ENCODE data around the gene EYS. TPM values are rescaled to one million over a fixed set of nuclear protein-coding genes. Genes with fewer than 3 reads are reported as not detected.

EYS gene
- total and polyA plus RNA-seq, 9 of the 15 experiments (the other 6 are each of a cell fraction or from before 2014, with no cell fraction given): 0.03 to 0.36 (median 0.10) TPM; not detected in 2

DNA sequence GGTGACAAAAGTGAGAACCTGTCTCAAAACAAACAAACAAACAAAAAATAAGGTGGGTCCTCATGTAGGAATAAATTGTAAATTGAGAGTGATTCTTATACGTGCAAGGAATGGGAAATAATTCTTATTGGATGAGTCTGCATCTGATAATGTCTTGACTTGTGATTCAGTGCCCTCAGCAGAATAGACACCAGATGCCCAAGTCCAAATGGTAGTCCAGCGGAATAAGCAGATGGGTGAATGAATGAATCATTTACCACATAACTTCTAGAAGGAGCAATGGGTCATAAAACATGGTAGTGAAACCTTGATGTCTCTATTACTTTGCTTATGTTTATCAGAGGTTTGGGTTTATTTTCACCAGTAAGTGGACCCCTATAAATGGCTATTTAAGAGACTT, 1323.7 kb downstream of the EYS start:
- no peak overlapping the region for H3K4me2 ChIP-seq (ENCODE audit: insufficient read depth, low read length)
- no peak overlapping the region for H3K9ac ChIP-seq (ENCODE audit: insufficient read depth in 1 of 2, low read depth in 2 of 2, low read length in 2 of 2)
- no peaks in the 10 kb centered on the region for H3K79me2 ChIP-seq (ENCODE audit: control insufficient read depth, insufficient read depth, low read length)
- H3K9me1 ChIP-seq (ENCODE audit: control insufficient read depth, insufficient read depth, low read length): no peaks in the 10 kb centered on the region
- no peaks in the 10 kb centered on the region for H3K4me1 ChIP-seq (replicated peaks in 1 of 2; ENCODE audit: control insufficient read depth in 2 of 2, insufficient read depth in 2 of 2, low read length in 2 of 2)
- intact Hi-C loops (cut with micrococcal nuclease) (no loop called here), in situ Hi-C loops (cut with MboI) (no loop called here)
- WGBS (ENCODE audit: insufficient coverage, low coverage, missing lambda C conversion rate): 0% methylated on average over 2 of the region's 2 CpGs
- no peaks in the 10 kb centered on the region for H3K36me3 ChIP-seq (ENCODE audit: control insufficient read depth, insufficient read depth, low read length)
- FAIRE-seq (no peak), DNase-seq (ENCODE audit: extremely low read depth in 1 of 4, low spot score in 3 of 4) (no peak), ATAC-seq (no peak)
- H3K27me3 ChIP-seq (ENCODE audit: control insufficient read depth in 2 of 2, insufficient read depth in 2 of 2, low read length in 2 of 2): no peaks in the 10 kb centered on the region
- POLR2A ChIA-PET: no interaction called here
- no peaks in the 10 kb centered on the region for H4K20me1 ChIP-seq (replicated peaks; ENCODE audit: control insufficient read depth, insufficient read depth, low read length)
- no peak overlapping the region for H3K27ac ChIP-seq (ENCODE audit: extremely low read depth, low read depth, low read length)
- H2AFZ ChIP-seq (ENCODE audit: low read depth, low read length): no peak overlapping the region
- H3K9me3 ChIP-seq (replicated peaks; ENCODE audit: control insufficient read depth, insufficient read depth, low read depth, low read length): no peaks in the 10 kb centered on the region
- BruUV-seq (replicated peaks): no TSS peak
- no peak overlapping the region for H3K4me3 ChIP-seq
- CTCF ChIA-PET (ENCODE audit: low intra/inter-chr PET ratio): no interaction called here
- TF ChIP-seq ARHGAP35 (IDR thresholded peaks at IDR 0.05; ENCODE audit: partially characterized antibody): no peak
- TF ChIP-seq ZNF76 (CRISPR knock-in tag; IDR thresholded peaks at IDR 0.05; ENCODE audit: borderline replicate concordance): no peak
- TF ChIP-seq, protein P1, sequence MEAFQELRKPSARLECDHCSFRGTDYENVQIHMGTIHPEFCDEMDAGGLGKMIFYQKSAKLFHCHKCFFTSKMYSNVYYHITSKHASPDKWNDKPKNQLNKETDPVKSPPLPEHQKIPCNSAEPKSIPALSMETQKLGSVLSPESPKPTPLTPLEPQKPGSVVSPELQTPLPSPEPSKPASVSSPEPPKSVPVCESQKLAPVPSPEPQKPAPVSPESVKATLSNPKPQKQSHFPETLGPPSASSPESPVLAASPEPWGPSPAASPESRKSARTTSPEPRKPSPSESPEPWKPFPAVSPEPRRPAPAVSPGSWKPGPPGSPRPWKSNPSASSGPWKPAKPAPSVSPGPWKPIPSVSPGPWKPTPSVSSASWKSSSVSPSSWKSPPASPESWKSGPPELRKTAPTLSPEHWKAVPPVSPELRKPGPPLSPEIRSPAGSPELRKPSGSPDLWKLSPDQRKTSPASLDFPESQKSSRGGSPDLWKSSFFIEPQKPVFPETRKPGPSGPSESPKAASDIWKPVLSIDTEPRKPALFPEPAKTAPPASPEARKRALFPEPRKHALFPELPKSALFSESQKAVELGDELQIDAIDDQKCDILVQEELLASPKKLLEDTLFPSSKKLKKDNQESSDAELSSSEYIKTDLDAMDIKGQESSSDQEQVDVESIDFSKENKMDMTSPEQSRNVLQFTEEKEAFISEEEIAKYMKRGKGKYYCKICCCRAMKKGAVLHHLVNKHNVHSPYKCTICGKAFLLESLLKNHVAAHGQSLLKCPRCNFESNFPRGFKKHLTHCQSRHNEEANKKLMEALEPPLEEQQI (IDR thresholded peaks at IDR 0.05): no peak
- no peak for TF ChIP-seq PYGO2 (tag; IDR thresholded peaks at IDR 0.05)
- no peak for TF ChIP-seq PTTG1 (tag; IDR thresholded peaks at IDR 0.05; ENCODE audit: low read depth)
- TF ChIP-seq TGIF2 (CRISPR knock-in tag; IDR thresholded peaks at IDR 0.05): no peak
- TF ChIP-seq, protein P2, sequence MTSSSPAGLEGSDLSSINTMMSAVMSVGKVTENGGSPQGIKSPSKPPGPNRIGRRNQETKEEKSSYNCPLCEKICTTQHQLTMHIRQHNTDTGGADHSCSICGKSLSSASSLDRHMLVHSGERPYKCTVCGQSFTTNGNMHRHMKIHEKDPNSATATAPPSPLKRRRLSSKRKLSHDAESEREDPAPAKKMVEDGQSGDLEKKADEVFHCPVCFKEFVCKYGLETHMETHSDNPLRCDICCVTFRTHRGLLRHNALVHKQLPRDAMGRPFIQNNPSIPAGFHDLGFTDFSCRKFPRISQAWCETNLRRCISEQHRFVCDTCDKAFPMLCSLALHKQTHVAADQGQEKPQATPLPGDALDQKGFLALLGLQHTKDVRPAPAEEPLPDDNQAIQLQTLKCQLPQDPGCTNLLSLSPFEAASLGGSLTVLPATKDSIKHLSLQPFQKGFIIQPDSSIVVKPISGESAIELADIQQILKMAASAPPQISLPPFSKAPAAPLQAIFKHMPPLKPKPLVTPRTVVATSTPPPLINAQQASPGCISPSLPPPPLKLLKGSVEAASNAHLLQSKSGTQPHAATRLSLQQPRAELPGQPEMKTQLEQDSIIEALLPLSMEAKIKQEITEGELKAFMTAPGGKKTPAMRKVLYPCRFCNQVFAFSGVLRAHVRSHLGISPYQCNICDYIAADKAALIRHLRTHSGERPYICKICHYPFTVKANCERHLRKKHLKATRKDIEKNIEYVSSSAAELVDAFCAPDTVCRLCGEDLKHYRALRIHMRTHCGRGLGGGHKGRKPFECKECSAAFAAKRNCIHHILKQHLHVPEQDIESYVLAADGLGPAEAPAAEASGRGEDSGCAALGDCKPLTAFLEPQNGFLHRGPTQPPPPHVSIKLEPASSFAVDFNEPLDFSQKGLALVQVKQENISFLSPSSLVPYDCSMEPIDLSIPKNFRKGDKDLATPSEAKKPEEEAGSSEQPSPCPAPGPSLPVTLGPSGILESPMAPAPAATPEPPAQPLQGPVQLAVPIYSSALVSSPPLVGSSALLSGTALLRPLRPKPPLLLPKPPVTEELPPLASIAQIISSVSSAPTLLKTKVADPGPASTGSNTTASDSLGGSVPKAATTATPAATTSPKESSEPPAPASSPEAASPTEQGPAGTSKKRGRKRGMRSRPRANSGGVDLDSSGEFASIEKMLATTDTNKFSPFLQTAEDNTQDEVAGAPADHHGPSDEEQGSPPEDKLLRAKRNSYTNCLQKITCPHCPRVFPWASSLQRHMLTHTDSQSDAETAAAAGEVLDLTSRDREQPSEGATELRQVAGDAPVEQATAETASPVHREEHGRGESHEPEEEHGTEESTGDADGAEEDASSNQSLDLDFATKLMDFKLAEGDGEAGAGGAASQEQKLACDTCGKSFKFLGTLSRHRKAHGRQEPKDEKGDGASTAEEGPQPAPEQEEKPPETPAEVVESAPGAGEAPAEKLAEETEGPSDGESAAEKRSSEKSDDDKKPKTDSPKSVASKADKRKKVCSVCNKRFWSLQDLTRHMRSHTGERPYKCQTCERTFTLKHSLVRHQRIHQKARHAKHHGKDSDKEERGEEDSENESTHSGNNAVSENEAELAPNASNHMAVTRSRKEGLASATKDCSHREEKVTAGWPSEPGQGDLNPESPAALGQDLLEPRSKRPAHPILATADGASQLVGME (CRISPR knock-in tag; IDR thresholded peaks at IDR 0.05): no peak
- no peak for TF ChIP-seq NKRF (IDR thresholded peaks at IDR 0.05; ENCODE audit: borderline replicate concordance)
- TF ChIP-seq DIDO1 (tag; IDR thresholded peaks at IDR 0.05; ENCODE audit: low read depth): no peak
